ENCODE data around the gene ZNF710.
"Not testable (repeated sequence)": the region's sequence is repeated elsewhere in the genome, so short reads cannot be mapped to it uniquely, and the experiment has no call there.

ZNF710 gene

DNA sequence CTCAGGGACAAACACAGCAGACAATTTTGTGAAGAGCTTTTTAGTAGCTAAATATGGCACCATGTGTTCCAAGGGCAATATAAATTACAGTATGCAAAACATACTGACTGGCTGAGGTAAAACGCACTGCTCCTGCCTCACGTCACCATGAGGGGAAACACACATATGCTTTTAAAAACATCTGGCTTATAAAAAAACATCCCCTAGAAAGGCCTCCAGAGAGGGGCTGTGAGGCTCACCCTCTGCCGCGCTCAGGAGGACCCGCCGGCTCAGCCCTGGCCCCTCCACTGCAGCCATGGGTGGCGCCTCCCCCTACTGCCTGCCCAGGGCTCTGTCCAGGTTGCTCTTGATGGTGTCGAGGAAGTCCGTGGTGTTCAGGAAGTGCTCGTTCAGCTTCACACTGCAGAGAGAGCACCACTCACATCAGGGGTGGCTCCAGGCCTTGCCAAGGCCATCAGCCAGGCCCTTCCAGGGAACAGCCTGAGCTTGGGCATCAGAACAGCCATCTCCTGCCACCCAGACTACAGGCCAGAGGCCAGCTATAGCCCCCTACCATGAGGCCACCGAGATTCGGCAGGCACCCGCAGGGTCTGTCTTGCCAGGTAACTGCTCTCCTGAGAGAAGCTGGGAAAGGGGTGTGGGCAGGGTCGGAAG, 83.0 kb downstream of the ZNF710 start:
- no peak for DNase-seq

DNA sequence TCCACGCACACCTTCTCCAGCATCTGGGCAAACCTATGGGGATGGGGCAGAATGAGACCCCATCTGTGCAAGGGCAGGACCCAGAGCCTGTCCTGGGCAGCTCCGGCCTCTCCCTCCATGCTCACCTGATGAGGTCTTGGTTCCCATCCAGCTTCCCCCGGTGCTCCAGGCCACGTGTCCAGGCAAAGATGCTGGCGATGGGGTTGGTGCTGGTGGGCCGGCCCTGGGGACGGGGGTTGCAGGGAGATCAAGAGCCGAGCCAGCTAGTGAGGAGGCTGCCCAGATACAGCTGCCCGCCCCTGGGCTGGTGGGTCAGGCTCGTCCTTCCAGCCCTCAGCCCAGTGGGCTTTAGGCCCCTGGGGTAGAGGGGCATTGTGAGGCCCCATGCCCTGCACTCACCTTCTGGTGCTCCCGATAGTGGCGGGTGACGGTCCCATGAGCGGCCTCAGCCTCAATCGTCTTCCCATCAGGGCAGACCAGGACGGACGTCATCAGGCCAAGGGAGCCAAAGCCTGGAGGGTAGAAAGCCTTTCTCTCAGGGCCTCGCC, 83.8 kb downstream of the ZNF710 start:
- DNase-seq = no peak

DNA sequence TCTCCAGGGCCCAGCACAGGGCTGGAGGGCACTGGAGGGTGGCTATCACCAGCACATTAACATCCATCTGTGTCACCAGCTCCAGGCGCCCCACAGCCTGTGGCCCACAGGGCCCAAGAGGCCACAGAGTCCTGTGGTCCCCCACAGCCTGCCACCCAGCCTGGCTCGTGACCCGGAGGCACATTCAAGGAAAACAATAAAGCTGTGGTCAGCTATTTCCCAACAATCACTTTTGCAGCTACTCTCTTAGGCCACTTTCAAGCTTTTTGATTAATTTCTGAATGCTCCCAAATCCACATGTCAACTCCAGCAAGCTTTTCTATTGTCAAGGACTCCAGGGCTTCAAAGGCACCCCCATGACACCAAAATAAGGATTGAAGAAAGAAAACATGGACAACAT, 84.4 kb downstream of the ZNF710 start:
- no peak for DNase-seq

DNA sequence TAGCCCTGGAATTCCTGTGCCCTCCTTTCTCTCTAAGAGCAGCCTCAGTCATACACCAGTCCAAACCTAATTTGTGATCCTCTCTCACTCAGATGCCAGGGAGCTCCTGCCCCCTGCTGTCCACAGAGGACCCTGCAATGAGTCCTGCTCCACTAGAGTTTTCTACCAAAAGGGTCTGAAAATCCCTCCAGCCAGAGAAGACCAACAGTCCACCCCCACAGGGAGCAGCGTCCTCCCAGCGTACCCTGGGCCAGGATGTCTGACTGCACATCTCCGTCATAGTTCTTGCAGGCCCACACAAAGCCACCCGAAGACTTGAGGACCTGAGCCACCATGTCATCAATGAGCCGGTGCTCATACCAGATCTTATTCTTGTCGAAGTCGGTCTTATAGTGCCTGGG, 85.7 kb downstream of the ZNF710 start:
- peak; percentile 72 for DNase-seq

DNA sequence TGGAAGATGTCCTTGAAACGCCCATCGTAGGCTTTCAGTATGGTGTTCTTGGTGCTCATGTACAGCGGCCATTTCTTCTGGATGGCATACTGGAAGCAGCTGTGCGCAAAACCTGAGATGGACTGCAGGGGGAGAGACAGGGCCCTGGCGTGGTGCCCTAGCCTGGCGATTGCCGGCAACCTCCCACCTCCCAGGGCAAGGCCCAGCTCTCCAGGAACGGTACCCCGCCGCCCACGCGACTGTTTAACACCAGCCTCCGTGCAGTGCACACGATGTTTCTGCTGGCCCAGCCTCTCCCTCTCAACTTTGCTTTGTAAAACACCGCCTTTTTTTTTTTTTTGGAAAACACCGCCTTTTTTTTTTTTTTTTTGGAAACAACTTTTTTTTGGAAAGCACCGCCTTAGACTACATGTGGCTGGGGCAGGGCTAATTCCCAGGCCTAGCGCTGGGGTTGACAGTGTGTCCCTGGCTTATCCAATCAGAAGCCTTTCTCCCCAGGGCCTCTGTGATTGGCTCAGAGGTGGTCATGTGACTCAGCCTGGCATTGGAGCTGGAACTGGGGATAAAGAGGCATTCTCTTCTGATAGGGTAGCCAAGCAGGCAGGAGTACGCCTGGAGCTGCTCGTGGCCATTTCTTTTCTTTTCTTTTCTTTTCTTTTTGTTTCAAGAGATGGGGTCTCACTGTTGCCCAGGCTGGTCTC, 86.5 kb downstream of the ZNF710 start:
- DNase-seq = peak; percentile 60

DNA sequence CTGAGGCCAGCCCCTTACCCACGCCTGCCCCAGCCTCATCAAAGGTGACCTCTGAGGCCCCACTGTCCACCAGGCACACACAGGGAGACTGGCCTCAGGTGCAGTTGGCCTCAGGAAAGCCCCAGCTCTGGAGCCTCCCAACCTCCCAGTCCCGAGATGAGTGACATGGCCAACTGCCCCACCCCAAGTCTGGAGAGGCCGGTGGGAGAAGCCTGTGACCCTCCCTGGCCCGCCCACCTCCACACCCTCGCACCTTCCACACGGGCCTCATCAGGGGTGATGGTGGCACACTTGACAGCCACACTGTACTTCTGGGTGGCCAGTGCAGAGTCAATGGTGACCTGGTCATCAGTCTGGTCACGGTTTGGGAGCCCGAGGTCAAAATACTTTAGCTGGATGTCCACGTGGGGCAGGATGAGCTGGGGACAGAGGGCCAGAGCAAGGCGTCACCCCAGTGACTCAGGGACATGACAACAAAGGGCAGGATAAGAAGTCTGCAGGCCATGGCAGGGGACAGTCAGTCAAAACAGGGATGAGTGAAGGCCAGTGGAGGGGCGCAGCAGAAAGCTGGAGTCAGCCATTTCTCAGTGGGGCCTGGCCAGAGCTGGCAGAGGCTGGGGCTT, 89.2 kb downstream of the ZNF710 start:
- no peak for DNase-seq

DNA sequence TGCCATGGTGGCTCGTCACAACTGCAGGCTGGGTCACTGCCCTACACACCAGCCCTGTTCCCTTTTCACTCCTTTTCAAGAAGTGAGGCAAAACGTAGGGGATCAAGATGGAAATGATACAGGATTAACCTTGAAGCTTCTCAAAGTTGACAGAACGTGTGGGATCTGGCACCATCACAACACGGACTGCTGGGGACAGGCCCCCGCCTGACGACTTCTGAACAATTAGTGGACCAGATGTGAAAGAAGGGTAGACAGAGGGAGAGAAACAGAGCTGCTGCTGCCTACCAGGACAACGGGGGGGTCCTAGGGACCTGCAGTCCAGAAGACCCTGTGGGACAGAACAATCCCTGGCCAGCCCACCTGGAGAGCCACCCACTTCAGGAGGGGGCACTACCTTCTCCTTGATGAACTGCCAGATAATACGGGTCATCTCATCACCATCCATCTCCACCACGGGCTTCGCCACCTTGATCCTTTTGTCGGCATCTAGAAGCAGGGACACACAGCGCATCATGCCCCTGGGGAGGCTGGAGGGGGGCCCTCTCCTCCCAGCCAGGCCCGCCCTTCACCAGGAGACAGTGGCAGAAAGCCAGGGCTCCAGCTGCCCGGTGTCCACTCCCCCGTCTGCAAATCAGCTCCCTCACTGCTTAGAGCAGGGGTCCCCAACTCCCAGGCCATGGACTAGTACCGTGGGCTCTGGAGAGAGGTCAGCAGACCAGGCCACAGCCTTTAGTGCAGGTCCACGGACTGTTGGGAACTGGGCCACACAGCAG, 90.2 kb downstream of the ZNF710 start:
- no peak for DNase-seq

DNA sequence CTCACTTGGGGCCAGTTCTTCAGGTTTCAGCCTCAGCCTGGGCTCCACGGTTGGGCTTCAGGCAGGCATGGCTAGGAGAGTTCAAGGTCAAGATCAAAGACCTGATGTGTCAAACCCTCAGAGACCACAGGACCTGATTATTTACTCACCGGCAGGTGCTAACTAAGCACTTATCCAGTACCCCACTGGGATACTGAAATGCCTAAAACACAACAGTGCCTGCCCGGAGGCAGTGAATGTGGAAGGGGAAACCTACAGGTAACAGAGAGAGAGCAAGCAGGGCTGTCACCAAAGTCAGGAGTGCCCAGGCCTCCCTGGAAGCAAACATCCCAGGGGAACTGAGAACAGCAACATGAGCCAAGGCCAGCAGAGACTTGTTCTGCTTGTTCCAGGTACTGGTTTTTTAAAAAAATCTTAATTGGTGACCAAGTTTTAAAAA, 94.4 kb downstream of the ZNF710 start:
- peak; percentile 32 for DNase-seq

DNA sequence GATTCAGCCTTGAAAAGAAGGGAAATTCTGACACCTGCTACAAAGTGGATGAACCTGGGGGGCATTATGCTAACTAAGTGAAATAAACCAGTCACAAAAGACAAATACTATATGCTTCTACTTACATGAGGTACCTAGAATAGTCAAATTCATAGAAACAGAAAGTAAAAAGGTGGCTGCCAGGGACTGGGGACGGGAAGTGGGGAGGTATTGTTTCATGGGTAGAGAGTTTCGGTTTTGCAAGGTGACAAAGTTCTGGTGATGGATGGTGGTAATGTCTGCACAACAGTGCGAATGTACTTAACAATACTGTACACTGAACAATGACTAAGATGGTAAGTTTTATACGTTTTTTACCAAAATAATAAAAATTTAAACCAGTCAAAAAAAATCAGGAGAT, 96.4 kb downstream of the ZNF710 start:
- DNase-seq = peak; percentile 61

DNA sequence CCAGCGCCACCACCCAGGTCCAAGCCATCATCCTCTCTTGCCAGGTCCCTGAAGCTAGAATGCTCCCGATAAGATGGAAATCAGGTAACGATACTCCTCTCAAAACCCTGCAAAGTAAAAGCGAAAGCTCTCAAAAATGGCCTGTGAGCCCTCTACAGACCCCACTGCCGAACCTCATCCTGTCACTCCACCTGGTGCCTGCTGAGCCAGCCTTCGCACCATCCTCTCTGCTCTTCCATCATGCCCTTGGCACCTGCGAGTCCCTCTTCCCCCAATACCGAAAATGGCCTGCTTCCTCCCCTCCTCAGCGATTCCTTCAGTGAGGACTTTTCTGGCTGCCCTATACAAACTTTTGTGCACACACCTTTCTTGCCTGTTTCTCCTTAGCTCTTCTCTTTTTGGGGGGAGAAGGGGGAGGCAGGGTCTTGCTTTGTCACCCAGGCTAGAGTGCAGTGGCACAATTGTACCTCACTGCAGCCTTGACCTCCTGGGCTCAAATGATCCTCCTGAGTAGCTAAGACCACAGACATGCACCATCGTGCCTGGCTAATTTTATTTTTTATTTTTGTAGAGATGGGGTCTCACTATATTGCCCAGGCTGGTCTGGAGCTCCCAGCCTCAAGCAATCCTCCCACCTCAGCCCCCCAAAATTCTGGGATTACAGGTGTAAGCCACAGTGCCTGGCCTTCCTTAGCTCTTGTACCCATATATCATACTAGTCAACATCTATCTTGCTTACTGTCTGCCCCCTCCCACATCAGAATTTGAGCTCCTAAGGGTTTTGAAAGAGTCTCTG, 98.1 kb downstream of the ZNF710 start:
- peak; percentile 52 for DNase-seq

DNA sequence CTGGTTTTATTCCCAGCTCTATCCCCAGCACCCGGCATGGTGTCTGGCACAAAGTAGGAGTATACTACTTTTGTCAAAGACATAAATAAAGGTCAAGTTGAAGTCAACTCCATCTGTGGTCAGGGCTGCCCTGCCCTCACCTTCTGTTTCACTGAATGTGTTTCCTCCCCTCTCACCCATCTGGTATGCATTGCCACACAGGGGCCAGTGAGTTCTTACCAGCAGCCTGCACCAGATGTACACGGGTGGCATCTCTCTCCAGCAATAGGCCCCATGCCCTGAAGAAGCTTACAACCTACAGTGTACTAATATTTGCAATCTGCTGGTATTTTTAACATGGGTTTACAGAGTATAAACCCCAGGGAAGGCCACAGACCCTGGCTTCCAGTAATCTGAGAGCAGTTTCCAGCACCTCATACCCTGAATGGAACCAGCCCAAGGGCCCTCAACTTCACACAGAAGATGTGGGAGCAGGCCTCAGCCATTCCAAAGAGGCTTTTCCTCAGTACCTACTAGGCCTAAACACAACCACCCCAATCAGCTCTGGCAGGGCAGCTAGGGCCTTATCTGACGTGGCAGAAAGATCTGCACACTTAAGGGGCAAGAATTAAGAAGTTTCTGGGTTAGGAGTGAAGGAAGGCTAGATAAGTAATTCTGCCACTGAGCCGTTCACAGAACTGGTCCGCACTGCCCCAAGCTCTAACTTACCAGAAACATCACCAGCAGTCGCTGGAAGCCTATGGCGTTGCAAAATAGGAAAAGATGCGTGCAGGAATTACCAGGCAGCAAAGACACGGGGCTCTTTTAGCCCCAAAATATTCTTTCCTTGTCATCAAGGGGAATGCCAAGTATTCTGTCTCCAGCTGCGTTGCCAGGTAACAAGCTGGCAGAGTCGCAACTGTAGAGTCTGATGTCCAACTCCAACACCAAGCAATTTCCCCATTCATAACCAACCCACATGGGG, 99.0 kb downstream of the ZNF710 start:
- peak; percentile 45 for DNase-seq

DNA sequence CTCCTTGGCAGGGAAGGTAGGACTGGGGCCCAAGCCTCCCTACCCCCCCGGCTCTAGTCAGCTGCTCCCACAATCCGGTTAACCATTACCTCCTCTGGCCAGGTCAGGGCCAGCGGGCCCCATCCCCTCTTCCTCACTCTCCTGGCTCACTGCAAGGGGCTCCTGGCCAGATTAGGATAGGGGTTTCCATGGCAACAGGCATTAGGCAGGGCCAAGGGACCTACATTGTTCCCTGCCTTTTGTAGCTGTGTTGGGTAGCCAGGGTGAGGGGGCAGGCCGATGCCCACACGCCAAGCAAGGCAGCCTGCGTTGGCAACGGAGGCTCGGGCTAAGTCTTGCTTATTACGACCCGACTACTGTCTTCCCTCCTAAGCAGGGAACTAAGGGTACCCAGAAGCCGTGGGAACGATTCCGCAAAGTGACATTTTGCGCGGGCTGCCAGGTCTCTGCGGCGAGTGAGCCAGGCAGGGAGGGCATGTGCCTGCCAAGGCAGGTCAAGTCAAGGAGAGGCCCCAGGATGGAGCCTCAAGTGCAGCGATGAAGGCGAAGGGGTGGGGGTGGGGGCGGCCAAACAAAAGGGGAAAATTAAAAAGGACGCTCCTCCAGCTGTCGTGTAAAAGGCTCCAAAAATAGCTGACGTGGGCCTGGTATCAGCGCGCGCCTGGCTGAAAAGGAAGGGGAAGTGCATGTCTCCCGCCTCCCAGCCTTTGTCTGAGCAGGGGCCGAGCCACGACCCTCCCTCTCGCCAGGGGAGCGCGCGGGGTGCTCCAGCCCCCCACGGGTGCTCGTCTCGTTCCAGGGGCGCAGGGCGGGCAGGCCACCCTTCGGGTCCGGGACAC, 100.2 kb downstream of the ZNF710 start:
- peak; percentile 60 for DNase-seq

DNA sequence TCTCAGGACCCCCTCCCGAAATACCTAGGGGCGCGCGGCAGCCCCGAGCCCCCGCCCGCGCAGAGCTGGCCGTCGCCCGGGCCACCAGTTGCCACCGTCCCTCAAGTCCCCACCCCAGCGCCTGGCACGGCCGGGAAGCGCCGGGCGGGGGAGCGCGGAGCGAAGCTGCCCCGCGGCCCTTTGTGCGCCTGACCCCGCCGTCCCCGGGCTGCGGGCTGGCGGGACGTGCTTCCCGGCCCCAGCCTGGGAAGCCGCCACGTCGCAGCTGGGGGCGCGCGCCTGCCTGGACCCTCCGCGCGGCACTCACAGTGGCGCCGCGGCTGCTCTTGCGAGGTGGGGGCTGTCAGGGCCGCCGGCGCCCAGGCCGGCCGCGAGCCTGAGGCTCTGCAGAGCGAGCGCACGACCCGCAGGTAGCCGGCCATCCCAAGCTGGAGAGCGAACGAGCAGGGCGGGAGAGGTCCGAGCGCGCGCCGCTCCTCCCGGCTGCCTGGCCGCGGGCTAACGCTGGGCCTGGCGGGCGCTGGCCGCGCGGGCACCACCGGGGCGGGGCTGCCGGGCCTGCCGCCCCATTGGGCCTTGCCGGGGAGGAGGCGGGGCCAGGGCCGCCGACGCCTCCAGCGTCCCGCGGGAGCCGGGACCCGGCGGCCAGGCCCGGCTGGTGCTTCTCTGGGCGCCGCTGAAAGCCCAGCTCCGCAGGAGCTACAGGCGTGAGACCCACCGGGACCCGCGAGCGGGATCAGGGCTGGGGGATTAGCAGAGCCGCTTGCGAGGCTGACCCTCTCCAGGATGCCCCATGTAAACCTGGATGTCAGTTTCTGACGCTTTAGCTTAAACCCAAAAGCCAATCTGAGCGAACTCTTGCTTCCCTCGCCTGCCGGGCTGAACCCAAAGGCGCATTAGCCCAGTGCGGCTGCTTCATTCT, 101.1 kb downstream of the ZNF710 start, which contains the start of gene IDH2:
TSS of gene IDH2 (minus strand) at position 500 of the 922 bp plus-strand sequence. CDS start at position 422, 78 bp downstream.
- DNase-seq = peak; percentile 78

DNA sequence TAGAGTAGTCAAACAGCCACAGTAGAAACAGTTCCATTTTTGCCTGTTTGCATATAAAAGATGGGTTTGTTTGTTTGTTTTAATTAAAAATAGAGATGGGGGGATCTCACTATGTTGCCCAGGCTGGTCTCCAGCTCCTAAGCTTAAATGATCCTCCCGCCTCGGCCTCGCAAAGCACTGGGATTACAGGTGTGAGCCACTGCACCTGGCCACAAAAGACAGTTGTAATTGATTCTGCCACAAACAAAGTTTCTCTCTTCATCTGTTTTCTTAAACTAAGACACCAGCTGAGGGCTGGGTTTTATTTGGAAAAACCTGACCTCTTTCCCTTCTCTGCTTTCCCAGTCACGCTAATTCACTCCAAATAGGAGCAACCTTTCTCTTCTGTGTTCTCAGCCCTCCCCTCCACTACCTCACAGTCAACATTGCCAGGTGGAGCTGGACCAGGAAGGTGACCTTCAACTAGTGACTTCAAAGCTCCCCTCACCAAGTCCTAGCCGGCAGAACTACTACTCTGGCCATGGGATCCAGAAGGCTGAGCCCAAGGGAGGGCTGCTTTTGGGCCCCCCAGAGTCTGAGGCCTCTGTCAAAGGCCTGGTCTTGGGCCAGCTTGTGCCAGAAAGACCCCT, 102.7 kb downstream of the ZNF710 start:
- no peak for DNase-seq

DNA sequence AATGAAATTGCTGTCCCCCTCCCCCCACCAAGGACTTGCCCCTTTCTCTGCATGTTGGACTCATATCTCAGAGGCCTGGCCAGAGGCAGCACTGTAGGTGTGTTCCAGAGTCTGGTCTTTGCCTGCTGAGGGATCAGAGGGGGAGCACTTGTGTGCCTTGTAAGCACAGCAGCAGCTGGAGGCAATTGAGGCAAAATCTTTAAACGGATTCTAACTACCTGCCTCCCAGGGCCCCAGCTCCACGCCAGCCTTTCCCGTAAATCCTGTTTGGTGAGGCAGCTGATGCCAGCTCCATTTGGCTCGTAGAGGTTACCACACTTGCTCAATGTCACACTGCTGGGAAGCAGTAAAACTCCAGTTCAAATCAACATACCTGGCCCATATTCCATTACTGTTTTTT, 103.4 kb downstream of the ZNF710 start:
- DNase-seq = no peak

DNA sequence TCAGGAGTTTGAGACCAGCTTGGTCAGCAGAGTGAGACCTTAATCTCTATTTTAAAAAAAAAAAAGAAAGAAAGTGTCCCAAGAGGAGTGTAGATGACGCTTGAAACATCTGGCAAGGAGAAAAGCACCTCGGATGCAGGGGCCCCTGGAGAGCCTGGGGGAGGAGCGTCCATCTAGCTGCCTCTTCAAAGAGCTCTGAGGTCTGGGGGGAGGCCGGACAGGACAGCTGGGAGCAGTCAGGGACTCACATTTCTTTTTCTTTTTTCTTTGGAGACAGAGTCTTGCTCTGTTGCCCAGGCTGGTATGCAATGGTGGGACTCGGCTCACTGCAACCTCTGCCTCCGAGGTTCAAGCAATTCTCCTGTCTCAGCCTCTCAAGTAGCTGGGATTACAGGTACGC, 104.4 kb downstream of the ZNF710 start:
- no peak for DNase-seq

DNA sequence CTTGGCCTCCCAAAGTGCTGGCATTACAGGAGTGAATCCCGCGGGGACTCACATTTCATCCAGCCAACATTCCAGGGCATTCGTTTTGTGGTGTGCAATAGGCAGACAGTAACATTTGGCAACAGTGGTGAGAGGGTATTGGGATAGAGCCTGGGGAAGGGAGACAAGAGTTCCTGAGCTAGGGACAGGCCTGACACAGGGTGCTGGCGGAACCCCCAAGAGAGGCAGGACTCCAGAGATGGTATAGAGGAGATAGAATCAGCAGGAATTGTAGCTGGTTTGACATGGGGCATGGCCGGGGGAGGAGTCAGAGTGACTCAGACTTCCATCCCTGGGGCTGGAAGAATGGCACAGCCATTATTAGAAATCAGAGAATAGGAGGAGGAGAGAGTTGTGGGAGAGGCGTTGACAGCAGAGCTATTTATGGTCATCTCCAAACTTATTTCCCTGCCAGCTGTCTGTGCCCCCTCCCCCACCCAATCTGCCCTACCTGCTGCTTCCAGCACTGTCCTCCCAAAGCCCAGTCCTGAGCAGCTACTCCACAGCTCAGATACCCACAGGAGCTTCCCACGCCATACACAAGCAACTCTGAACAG, 105.5 kb downstream of the ZNF710 start:
- DNase-seq = no peak

DNA sequence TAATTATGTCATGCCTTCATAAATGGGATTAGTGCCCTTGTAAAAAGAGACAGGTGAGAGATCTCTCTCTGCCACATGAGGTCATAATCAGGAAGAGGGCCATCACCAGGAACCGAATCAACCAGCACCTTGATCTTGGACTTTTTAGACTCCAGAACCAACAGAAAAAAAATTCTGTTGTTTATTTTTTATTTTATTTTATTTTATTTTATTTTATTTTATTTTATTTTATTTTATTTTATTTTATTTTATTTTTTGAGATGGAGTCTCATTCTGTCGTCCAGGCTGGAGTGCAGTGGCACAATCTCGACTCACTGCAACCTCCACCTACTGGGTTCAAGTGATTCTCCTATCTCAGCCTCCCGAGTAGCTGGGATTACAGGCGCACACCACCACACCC, 106.9 kb downstream of the ZNF710 start:
- DNase-seq = not testable (repeated sequence)
